H9 (cell line): Measurements from ENCODE around the gene CCDC34. TPM values are rescaled to one million over a fixed set of nuclear protein-coding genes. Genes with fewer than 3 reads are reported as not detected.

Experiments used
- DNase-seq: peaks from one replicate; pipeline ENCODE4 v3.0.0-alpha.2; 2017
- H2AFZ ChIP-seq: one replicate; pipeline ENCODE4 v1.6.1; 2013; ENCODE audit warnings: mild to moderate bottlenecking, low read length, control low read depth, moderate library complexity
- H2AK5ac ChIP-seq: 2 replicates; pipeline ENCODE4 v1.6.1; 2013; ENCODE audit warnings: low read length, control low read depth, mixed read lengths; ENCODE audit not compliant: insufficient read length
- H2BK120ac ChIP-seq: one replicate; pipeline ENCODE4 v1.6.1; 2013; ENCODE audit warnings: low read depth, mild to moderate bottlenecking, low read length, control low read depth, inconsistent platforms; ENCODE audit not compliant: poor library complexity, severe bottlenecking
- H2BK12ac ChIP-seq: 2 replicates; pipeline ENCODE4 v1.6.1; 2013; ENCODE audit warnings: low read length, control low read depth, mixed read lengths, low read depth; ENCODE audit not compliant: insufficient read length
- H2BK15ac ChIP-seq: 2 replicates; pipeline ENCODE4 v1.6.1; 2013; ENCODE audit warnings: low read depth, low read length, control low read depth
- H2BK20ac ChIP-seq: one replicate; pipeline ENCODE4 v1.6.1; 2013; ENCODE audit warnings: low read depth, mild to moderate bottlenecking, low read length, control low read depth, inconsistent platforms; ENCODE audit not compliant: poor library complexity, severe bottlenecking
- H2BK5ac ChIP-seq: 2 replicates; pipeline ENCODE4 v1.6.1; 2013; ENCODE audit warnings: low read length, control low read depth, mixed read lengths; ENCODE audit not compliant: insufficient read length
- H3K14ac ChIP-seq: 2 replicates; pipeline ENCODE4 v1.6.1; 2013; ENCODE audit warnings: low read length, control low read depth; ENCODE audit not compliant: insufficient read depth
- H3K18ac ChIP-seq: 2 replicates; pipeline ENCODE4 v1.6.1; 2013; ENCODE audit warnings: low read depth, mild to moderate bottlenecking, mixed read lengths, low read length, control low read depth; ENCODE audit not compliant: insufficient read length
- H3K23ac ChIP-seq: 2 replicates; pipeline ENCODE4 v1.6.1; 2013; ENCODE audit warnings: low read length, control low read depth, mixed read lengths, low read depth; ENCODE audit not compliant: insufficient read length
- H3K23me2 ChIP-seq: 2 replicates; pipeline ENCODE4 v1.6.1; 2013; ENCODE audit warnings: low read depth, mild to moderate bottlenecking, mixed read lengths, low read length, control low read depth; ENCODE audit not compliant: insufficient read length, poor library complexity, severe bottlenecking
- H3K27ac ChIP-seq: 2 replicates; pipeline ENCODE4 v1.5.1; 2013; ENCODE audit warnings: low read length, control low read depth, mixed read lengths, low read depth; ENCODE audit not compliant: insufficient read length
- H3K27me3 ChIP-seq: 2 replicates; pipeline ENCODE4 v1.6.1; 2013; ENCODE audit warnings: low read length, control low read depth, inconsistent platforms; ENCODE audit not compliant: insufficient read depth
- H3K4ac ChIP-seq: 2 replicates; pipeline ENCODE4 v1.6.1; 2013; ENCODE audit warnings: low read depth, mild to moderate bottlenecking, control low read depth, inconsistent platforms, low read length, moderate library complexity
- H3K4me1 ChIP-seq: 2 replicates; pipeline ENCODE4 v1.6.1; 2013; ENCODE audit warnings: low read length, control low read depth, inconsistent platforms; ENCODE audit not compliant: insufficient read depth
- H3K4me2 ChIP-seq: 2 replicates; pipeline ENCODE4 v1.6.1; 2013; ENCODE audit warnings: low read length, control low read depth, mixed read lengths; ENCODE audit not compliant: insufficient read length, insufficient read depth
- H3K56ac ChIP-seq: 2 replicates; pipeline ENCODE4 v1.6.1; 2013; ENCODE audit warnings: low read depth, mild to moderate bottlenecking, mixed read lengths, low read length, control low read depth; ENCODE audit not compliant: insufficient read length
- H3K79me1 ChIP-seq: 2 replicates; pipeline ENCODE4 v1.6.1; 2013; ENCODE audit warnings: low read depth, mild to moderate bottlenecking, moderate library complexity, low read length, control low read depth, inconsistent platforms; ENCODE audit not compliant: insufficient read depth, poor library complexity, severe bottlenecking
- H3K79me2 ChIP-seq: 2 replicates; pipeline ENCODE4 v1.6.1; 2013; ENCODE audit warnings: low read length, control low read depth, inconsistent platforms; ENCODE audit not compliant: insufficient read depth
- H3K9ac ChIP-seq: 2 replicates; pipeline ENCODE4 v1.6.1; 2013; ENCODE audit warnings: low read length, control low read depth, mixed read lengths; ENCODE audit not compliant: insufficient read length; ENCODE audit errors: extremely low read depth
- H3K9me3 ChIP-seq: one replicate; pipeline ENCODE4 v1.6.1; 2013; ENCODE audit warnings: low read depth, low read length, inconsistent platforms; ENCODE audit not compliant: control insufficient read depth
- H3T11ph ChIP-seq: one replicate; pipeline ENCODE4 v1.6.1; 2013; ENCODE audit warnings: mild to moderate bottlenecking, low read length, control low read depth, inconsistent platforms
- H4K20me1 ChIP-seq: one replicate; pipeline ENCODE4 v1.6.1; 2013; ENCODE audit not compliant: control insufficient read depth, insufficient read length, insufficient read depth
- H4K5ac ChIP-seq: 2 replicates; pipeline ENCODE4 v1.6.1; 2013; ENCODE audit warnings: low read depth, mild to moderate bottlenecking, mixed read lengths, low read length, control low read depth; ENCODE audit not compliant: insufficient read length
- H4K8ac ChIP-seq: replicated peaks from 2 replicates; pipeline ENCODE4 v1.6.1; 2013; ENCODE audit warnings: low read length, control low read depth, mixed read lengths, low read depth; ENCODE audit not compliant: insufficient read length
- H4K91ac ChIP-seq: 2 replicates; pipeline ENCODE4 v1.6.1; 2013; ENCODE audit warnings: low read depth, mild to moderate bottlenecking, moderate library complexity, mixed read lengths, low read length, control low read depth; ENCODE audit not compliant: insufficient read length
- H3K27ac Mint-ChIP-seq, 3 experiments: 2 replicates in 2 of 3; 3 replicates in 1 of 3; pipeline ENCODE4 v1.8.0; 2020 to 2021; ENCODE audit warnings: mixed read lengths in 3 of 3, mild to moderate bottlenecking in 1 of 3, moderate library complexity in 1 of 3
- H3K27me3 Mint-ChIP-seq: 2 replicates; pipeline ENCODE4 v1.8.0; 2021; ENCODE audit warnings: low read depth, mild to moderate bottlenecking, moderate library complexity, mixed read lengths
- H3K36me3 Mint-ChIP-seq, 3 experiments: 2 replicates in 2 of 3; 3 replicates in 1 of 3; pipeline ENCODE4 v1.8.0; 2020 to 2021; ENCODE audit warnings: low read depth in 3 of 3, mixed read lengths in 3 of 3; ENCODE audit not compliant: insufficient read depth in 1 of 3
- H3K4me1 Mint-ChIP-seq, 2 experiments: 2 replicates each; pipeline ENCODE4 v1.8.0; 2020; ENCODE audit warnings: mixed read lengths in 2 of 2
- H3K4me3 Mint-ChIP-seq, 2 experiments: 2 replicates in 1 of 2; 3 replicates in 1 of 2; pipeline ENCODE4 v1.8.0; 2020 to 2021; ENCODE audit warnings: mild to moderate bottlenecking in 2 of 2, mixed read lengths in 2 of 2, moderate library complexity in 1 of 2
- H3K9me3 Mint-ChIP-seq, 2 experiments: 2 replicates in 1 of 2; 3 replicates in 1 of 2; pipeline ENCODE4 v1.8.0; 2020; ENCODE audit warnings: mild to moderate bottlenecking in 2 of 2, mixed read lengths in 2 of 2, moderate library complexity in 1 of 2
- WGBS: extraction: QIAGEN DNeasy Blood & Tissue Kit; methylation state at CpG from one replicate; pipeline ENCODE4 v1.1.7; 2013; ENCODE audit warnings: missing lambda C conversion rate, low lambda C conversion rate, mixed read lengths; ENCODE audit not compliant: insufficient read length; ENCODE audit errors: extremely low coverage; 5-methylcytosine and 5-hydroxymethylcytosine counted together
- total RNA-seq: library from RNA; stranded (reverse); gene quantifications from 2 replicates; pipeline ENCODE4 v1.2.1, GENCODE V29; 2021
- TF ChIP-seq, protein P1 (sequence below): fragments of 200-600 bp; sonication (generic); conservative IDR thresholded peaks from 3 replicates; pipeline ENCODE4 v1.8.0; 2021; ENCODE audit warnings: antibody characterized with exemption, mild to moderate bottlenecking

Gene CCDC34
- total RNA-seq, 1 experiment from 2014 or later: 25.2 TPM

DNA sequence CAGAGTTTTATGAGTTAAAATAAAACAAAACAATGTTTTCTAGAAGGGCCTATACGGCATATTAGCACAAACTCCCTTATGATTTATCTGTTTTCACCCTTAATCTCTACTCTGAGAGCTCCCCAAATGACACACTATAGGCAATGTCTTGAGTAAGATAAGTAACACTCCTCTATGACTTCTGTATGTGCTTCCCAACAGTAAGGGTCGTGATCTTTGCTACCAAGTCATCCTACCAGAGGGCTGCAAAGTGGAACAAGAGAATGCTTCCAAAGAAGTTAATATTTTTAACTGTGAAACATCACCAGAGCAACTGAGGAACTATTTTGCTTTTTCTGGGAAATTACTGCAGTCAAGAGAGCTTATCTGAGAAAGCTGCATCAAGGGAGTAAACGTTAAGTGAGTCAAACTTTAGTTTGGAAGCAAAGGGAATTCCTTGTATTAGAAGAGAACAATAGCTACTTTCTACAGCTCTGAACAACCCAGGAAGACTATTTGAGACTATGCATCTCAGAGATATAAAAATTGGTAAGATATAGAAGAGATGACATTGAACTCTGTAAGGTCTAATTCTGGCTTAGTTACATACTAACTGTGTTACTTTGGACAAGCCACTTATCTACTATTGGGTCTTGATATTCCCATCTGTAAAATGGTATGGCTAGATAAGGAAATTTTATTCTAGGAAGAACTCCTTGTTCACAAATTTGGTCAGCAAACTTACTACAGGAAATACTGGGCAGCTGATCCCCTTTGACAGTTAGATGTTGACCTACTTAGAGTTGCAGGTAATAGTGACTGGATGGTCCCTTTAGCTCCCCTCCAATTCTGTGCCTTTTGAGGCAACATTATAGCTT, 43.7 kb upstream of the CCDC34 start:
- Histone ChIP-seq H2BK120ac (no peak overlapping the region), H3K56ac (no peak overlapping the region), H2BK15ac (no peak overlapping the region), H2BK20ac (no peak overlapping the region), H3K27ac (no peak overlapping the region), H3K9me3 (no peaks in the 10 kb centered on the region), H2AFZ (no peak overlapping the region), H3K18ac (no peak overlapping the region), H3T11ph (no peak overlapping the region), H2AK5ac (no peak overlapping the region), H4K8ac (no peak overlapping the region), H3K14ac (no peak overlapping the region), H3K4me2 (no peak overlapping the region), H3K23ac (no peak overlapping the region), H3K79me1 (peaks cover 2% of the 10 kb centered on the region), H3K27me3 (no peaks in the 10 kb centered on the region), H3K9ac (no peak overlapping the region), H3K4ac (no peak overlapping the region), H4K20me1 (no peaks in the 10 kb centered on the region), H4K91ac (no peak overlapping the region), H4K5ac (no peak overlapping the region), H3K23me2 (no peaks in the 10 kb centered on the region), H2BK5ac (no peak overlapping the region), H3K79me2 (no peaks in the 10 kb centered on the region; the same call in 1 of the 2 replicates), H3K4me1 (0 out of 2 replicates have a peak, but pooled peaks cover 2% of the 10 kb centered on the region), H2BK12ac (no peak overlapping the region)
- H3K27me3 Mint-ChIP-seq: no peaks in the 10 kb centered on the region
- peaks cover 2 to 30% (median 24%) of the 10 kb centered on the region in 3 experiments; a peak in 6 of 7 replicates for H3K36me3 Mint-ChIP-seq
- H3K4me3 Mint-ChIP-seq: no peak overlapping the region
- no peaks in the 10 kb centered on the region for H3K9me3 Mint-ChIP-seq
- WGBS: no CpG with 5 or more reads among the region's 3 CpGs
- H3K4me1 Mint-ChIP-seq: peaks cover 0 to 4% of the 10 kb centered on the region in 2 experiments; a peak in 2 of 4 replicates
- no peak overlapping the region for H3K27ac Mint-ChIP-seq
- DNase-seq: no peak
- TF ChIP-seq, protein P1, sequence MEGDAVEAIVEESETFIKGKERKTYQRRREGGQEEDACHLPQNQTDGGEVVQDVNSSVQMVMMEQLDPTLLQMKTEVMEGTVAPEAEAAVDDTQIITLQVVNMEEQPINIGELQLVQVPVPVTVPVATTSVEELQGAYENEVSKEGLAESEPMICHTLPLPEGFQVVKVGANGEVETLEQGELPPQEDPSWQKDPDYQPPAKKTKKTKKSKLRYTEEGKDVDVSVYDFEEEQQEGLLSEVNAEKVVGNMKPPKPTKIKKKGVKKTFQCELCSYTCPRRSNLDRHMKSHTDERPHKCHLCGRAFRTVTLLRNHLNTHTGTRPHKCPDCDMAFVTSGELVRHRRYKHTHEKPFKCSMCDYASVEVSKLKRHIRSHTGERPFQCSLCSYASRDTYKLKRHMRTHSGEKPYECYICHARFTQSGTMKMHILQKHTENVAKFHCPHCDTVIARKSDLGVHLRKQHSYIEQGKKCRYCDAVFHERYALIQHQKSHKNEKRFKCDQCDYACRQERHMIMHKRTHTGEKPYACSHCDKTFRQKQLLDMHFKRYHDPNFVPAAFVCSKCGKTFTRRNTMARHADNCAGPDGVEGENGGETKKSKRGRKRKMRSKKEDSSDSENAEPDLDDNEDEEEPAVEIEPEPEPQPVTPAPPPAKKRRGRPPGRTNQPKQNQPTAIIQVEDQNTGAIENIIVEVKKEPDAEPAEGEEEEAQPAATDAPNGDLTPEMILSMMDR: no peak
